ENCODE results near the gene IGF2BP1.

The IGF2BP1 gene

GRCh38 chr17:49067163-49067562 is 70.0 kb downstream of the IGF2BP1 start:
- Histone ChIP-seq H3K9me3 (replicated peaks; ENCODE audit: insufficient read depth, low read length) (no peaks in the 10 kb centered on the region), H4K20me1 (ENCODE audit: insufficient read depth, low read length) (no peaks in the 10 kb centered on the region), H3K4me2 (ENCODE audit: low read depth, low read length) (no peak overlapping the region), H2AFZ (ENCODE audit: low read length) (no peak overlapping the region), H3K4me3 (ENCODE audit: low read length) (no peak overlapping the region), H3K36me3 (replicated peaks; ENCODE audit: insufficient read depth, low read length) (no peaks in the 10 kb centered on the region), H3K9ac (ENCODE audit: low read length) (no peak overlapping the region), H3K79me2 (ENCODE audit: low read length) (no peaks in the 10 kb centered on the region), H3K27me3 (replicated peaks; ENCODE audit: insufficient read depth, low read length) (no peaks in the 10 kb centered on the region), H3K4me1 (ENCODE audit: low read length) (no peaks in the 10 kb centered on the region), H3K9me2 (replicated peaks; ENCODE audit: insufficient read depth, low read length) (no peaks in the 10 kb centered on the region), H3F3A (ENCODE audit: insufficient read depth, low read length) (no peaks in the 10 kb centered on the region), H3K27ac (ENCODE audit: low read length) (no peak overlapping the region)
- TF ChIP-seq EZH2phosphoT487 (IDR thresholded peaks at IDR 0.05; ENCODE audit: low read length) (no peak), CTCF (IDR thresholded peaks at IDR 0.05; ENCODE audit: low read length) (no peak), EZH2 (optimal IDR thresholded peaks at IDR 0.05; ENCODE audit: low read depth, low read length) (no peak)
- no peak for DNase-seq

- Histone ChIP-seq H2AFZ (ENCODE audit: low read length) (no peak overlapping the region), H3K79me2 (ENCODE audit: low read length) (no peaks in the 10 kb centered on the region), H3K4me2 (ENCODE audit: low read depth, low read length) (no peak overlapping the region), H3K9me3 (replicated peaks; ENCODE audit: insufficient read depth, low read length) (no peaks in the 10 kb centered on the region), H4K20me1 (ENCODE audit: insufficient read depth, low read length) (no peaks in the 10 kb centered on the region), H3K27me3 (replicated peaks; ENCODE audit: insufficient read depth, low read length) (peaks cover 3% of the 10 kb centered on the region; the same call in 1 of the 2 replicates), H3K9me2 (replicated peaks; ENCODE audit: insufficient read depth, low read length) (no peaks in the 10 kb centered on the region), H3K9ac (ENCODE audit: low read length) (no peak overlapping the region), H3K4me3 (ENCODE audit: low read length) (no peak overlapping the region), H3K36me3 (replicated peaks; ENCODE audit: insufficient read depth, low read length) (no peaks in the 10 kb centered on the region), H3K4me1 (ENCODE audit: low read length) (no peaks in the 10 kb centered on the region), H3F3A (ENCODE audit: insufficient read depth, low read length) (no peaks in the 10 kb centered on the region), H3K27ac (ENCODE audit: low read length) (no peak overlapping the region)
- DNase-seq: no peak
- TF ChIP-seq EZH2phosphoT487 (IDR thresholded peaks at IDR 0.05; ENCODE audit: low read length): no peak
- no peak for TF ChIP-seq CTCF (IDR thresholded peaks at IDR 0.05; ENCODE audit: low read length)
- TF ChIP-seq EZH2 (optimal IDR thresholded peaks at IDR 0.05; ENCODE audit: low read depth, low read length): no peak
These were observed 72.5 kb downstream of the IGF2BP1 start for GRCh38 chr17:49069585-49070273.

GRCh38 chr17:49071106-49071505 is 73.9 kb downstream of the IGF2BP1 start:
- no peak overlapping the region for H3K9ac ChIP-seq (ENCODE audit: low read length)
- no peak for DNase-seq
- H3K27me3 ChIP-seq (replicated peaks; ENCODE audit: insufficient read depth, low read length): peaks cover 3% of the 10 kb centered on the region; the same call in 1 of the 2 replicates
- no peak overlapping the region for H3K4me2 ChIP-seq (ENCODE audit: low read depth, low read length)
- no peaks in the 10 kb centered on the region for H3F3A ChIP-seq (ENCODE audit: insufficient read depth, low read length)
- H2AFZ ChIP-seq (ENCODE audit: low read length): no peak overlapping the region
- no peaks in the 10 kb centered on the region for H3K4me1 ChIP-seq (ENCODE audit: low read length)
- H3K9me3 ChIP-seq (replicated peaks; ENCODE audit: insufficient read depth, low read length): no peaks in the 10 kb centered on the region
- no peaks in the 10 kb centered on the region for H3K79me2 ChIP-seq (ENCODE audit: low read length)
- no peaks in the 10 kb centered on the region for H3K9me2 ChIP-seq (replicated peaks; ENCODE audit: insufficient read depth, low read length)
- H3K4me3 ChIP-seq (ENCODE audit: low read length): no peak overlapping the region
- no peaks in the 10 kb centered on the region for H3K36me3 ChIP-seq (replicated peaks; ENCODE audit: insufficient read depth, low read length)
- no peak for TF ChIP-seq CTCF (IDR thresholded peaks at IDR 0.05; ENCODE audit: low read length)
- TF ChIP-seq EZH2 (optimal IDR thresholded peaks at IDR 0.05; ENCODE audit: low read depth, low read length): no peak
- TF ChIP-seq EZH2phosphoT487 (IDR thresholded peaks at IDR 0.05; ENCODE audit: low read length): no peak
- H3K27ac ChIP-seq (ENCODE audit: low read length): no peak overlapping the region
- H4K20me1 ChIP-seq (ENCODE audit: insufficient read depth, low read length): no peaks in the 10 kb centered on the region
